GM19099 (cell line): ENCODE measurements around the gene AOC1.

Experiments used
- POLR2A ChIP-seq: IDR thresholded peaks from 3 replicates; pipeline ENCODE4 v1.6.1; 2011; ENCODE audit warnings: low read depth; ENCODE audit not compliant: insufficient read length; ENCODE audit errors: extremely low read depth

AOC1 gene

GRCh38 chr7:150849204-150849775 is 3.0 kb upstream of the AOC1 start:
- TF ChIP-seq POLR2A = no peak

GRCh38 chr7:150850273-150850672 is 2.0 kb upstream of the AOC1 start:
- no peak for TF ChIP-seq POLR2A

GRCh38 chr7:150851492-150852370 is 586 bp upstream of the AOC1 start:
- no peak for TF ChIP-seq POLR2A

GRCh38 chr7:150854066-150855000 is 2.0 kb downstream of the AOC1 start:
- no peak for TF ChIP-seq POLR2A

GRCh38 chr7:150855046-150855445 is 2.7 kb downstream of the AOC1 start:
- no peak for TF ChIP-seq POLR2A

GRCh38 chr7:150855476-150856302 is 3.4 kb downstream of the AOC1 start:
- TF ChIP-seq POLR2A = no peak

- TF ChIP-seq POLR2A = no peak
Measured at GRCh38 chr7:150856303-150857275, 4.3 kb downstream of the AOC1 start.

GRCh38 chr7:150857276-150858055 is 5.1 kb downstream of the AOC1 start:
- TF ChIP-seq POLR2A = no peak

- no peak for TF ChIP-seq POLR2A
Measured at GRCh38 chr7:150858236-150859197, 6.2 kb downstream of the AOC1 start.

GRCh38 chr7:150860291-150860977 is 8.1 kb downstream of the AOC1 start:
- TF ChIP-seq POLR2A = no peak

GRCh38 chr7:150860978-150861295 is 8.6 kb downstream of the AOC1 start:
- TF ChIP-seq POLR2A = no peak
